GM19023 (cell line): ENCODE measurements around the gene TLE1.

Source experiments
- ATAC-seq: cut with Tn5 transposase; IDR thresholded peaks from one replicate; pipeline ENCODE4 v1.9.1; 2021; ENCODE audit warnings: mild to moderate bottlenecking, moderate library complexity; ENCODE audit not compliant: unreplicated experiment

Gene TLE1

GRCh38 chr9:81686614-81687520, 2.5 kb downstream of the TLE1 start:
- ATAC-seq, result no peak

GRCh38 chr9:81685763-81686613, 3.4 kb downstream of the TLE1 start:
- ATAC-seq, result no peak

GRCh38 chr9:81684635-81685034, 4.7 kb downstream of the TLE1 start:
- ATAC-seq, result no peak

GRCh38 chr9:81683704-81684103, 5.6 kb downstream of the TLE1 start:
- ATAC-seq, result no peak

- ATAC-seq, result no peak
Observed at GRCh38 chr9:81683238-81683637, 6.1 kb downstream of the TLE1 start.

GRCh38 chr9:81682797-81683196, 6.5 kb downstream of the TLE1 start:
- no peak for ATAC-seq

GRCh38 chr9:81682177-81682576, 7.2 kb downstream of the TLE1 start:
- ATAC-seq, result no peak

- no peak for ATAC-seq
Observed at GRCh38 chr9:81680506-81680905, 8.8 kb downstream of the TLE1 start.

GRCh38 chr9:81680006-81680405, 9.3 kb downstream of the TLE1 start:
- ATAC-seq, result no peak

- ATAC-seq, result no peak
Observed at GRCh38 chr9:81678088-81678487, 11.3 kb downstream of the TLE1 start.

GRCh38 chr9:81676395-81676794, 13.0 kb downstream of the TLE1 start:
- ATAC-seq, result no peak

GRCh38 chr9:81673310-81673709, 16.0 kb downstream of the TLE1 start:
- no peak for ATAC-seq

- no peak for ATAC-seq
Observed at GRCh38 chr9:81671880-81672280, 17.5 kb downstream of the TLE1 start.

GRCh38 chr9:81669866-81670265, 19.5 kb downstream of the TLE1 start:
- no peak for ATAC-seq

- no peak for ATAC-seq
Observed at GRCh38 chr9:81669041-81669651, 20.2 kb downstream of the TLE1 start.

GRCh38 chr9:81666123-81666522, 23.2 kb downstream of the TLE1 start:
- no peak for ATAC-seq

GRCh38 chr9:81665322-81665871, 23.9 kb downstream of the TLE1 start:
- no peak for ATAC-seq

- ATAC-seq, result no peak
Observed at GRCh38 chr9:81664638-81665222, 24.6 kb downstream of the TLE1 start.

GRCh38 chr9:81661339-81661738, 28.0 kb downstream of the TLE1 start:
- no peak for ATAC-seq

- no peak for ATAC-seq
Observed at GRCh38 chr9:81656871-81657337, 32.4 kb downstream of the TLE1 start.

GRCh38 chr9:81656004-81656403, 33.3 kb downstream of the TLE1 start:
- peak; percentile 75 for ATAC-seq
